GM10266 (cell line): Measurements from ENCODE around the gene LRCH1.

Experiments used
- DNase-seq: peaks from one replicate; pipeline ENCODE4 v3.0.0; 2012; ENCODE audit errors: extremely low spot score
- TF ChIP-seq, protein P1 (sequence below): IDR thresholded peaks from 2 replicates; pipeline ENCODE4 v1.5.1; 2012; ENCODE audit warnings: mild to moderate bottlenecking, low read depth; ENCODE audit not compliant: control insufficient read depth, insufficient read depth; ENCODE audit errors: missing control alignments

Gene LRCH1

DNA sequence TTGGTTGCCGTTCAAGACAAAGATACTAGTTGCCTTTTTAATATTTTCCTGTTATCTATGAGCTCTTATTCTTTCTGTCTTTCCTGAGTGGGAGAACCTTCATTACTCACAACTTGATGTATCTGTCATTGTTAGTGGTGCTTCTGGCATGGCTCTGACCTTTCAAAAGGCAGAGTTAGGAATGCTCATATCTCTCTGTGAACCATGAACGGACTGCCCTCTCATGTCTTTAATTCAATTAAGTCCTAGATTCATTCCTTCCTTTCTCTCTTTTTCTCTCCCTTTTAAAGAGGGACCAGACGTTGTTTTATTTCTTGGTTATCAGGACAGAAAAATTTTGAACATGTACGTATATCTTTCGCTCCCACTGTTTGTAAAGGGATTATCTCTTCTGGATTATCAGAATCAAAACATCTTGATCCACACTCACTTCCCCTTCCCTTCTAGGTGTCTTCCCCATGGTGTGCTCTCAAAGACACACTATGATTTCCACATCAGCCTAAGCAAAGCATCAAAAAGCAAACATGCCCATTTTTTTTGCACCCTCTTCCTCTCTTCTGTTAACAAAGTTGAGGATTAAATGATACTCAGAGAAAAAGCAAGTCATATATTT lies 90.3 kb downstream of the LRCH1 start:
- TF ChIP-seq, protein P1, sequence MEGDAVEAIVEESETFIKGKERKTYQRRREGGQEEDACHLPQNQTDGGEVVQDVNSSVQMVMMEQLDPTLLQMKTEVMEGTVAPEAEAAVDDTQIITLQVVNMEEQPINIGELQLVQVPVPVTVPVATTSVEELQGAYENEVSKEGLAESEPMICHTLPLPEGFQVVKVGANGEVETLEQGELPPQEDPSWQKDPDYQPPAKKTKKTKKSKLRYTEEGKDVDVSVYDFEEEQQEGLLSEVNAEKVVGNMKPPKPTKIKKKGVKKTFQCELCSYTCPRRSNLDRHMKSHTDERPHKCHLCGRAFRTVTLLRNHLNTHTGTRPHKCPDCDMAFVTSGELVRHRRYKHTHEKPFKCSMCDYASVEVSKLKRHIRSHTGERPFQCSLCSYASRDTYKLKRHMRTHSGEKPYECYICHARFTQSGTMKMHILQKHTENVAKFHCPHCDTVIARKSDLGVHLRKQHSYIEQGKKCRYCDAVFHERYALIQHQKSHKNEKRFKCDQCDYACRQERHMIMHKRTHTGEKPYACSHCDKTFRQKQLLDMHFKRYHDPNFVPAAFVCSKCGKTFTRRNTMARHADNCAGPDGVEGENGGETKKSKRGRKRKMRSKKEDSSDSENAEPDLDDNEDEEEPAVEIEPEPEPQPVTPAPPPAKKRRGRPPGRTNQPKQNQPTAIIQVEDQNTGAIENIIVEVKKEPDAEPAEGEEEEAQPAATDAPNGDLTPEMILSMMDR: no peak

DNA sequence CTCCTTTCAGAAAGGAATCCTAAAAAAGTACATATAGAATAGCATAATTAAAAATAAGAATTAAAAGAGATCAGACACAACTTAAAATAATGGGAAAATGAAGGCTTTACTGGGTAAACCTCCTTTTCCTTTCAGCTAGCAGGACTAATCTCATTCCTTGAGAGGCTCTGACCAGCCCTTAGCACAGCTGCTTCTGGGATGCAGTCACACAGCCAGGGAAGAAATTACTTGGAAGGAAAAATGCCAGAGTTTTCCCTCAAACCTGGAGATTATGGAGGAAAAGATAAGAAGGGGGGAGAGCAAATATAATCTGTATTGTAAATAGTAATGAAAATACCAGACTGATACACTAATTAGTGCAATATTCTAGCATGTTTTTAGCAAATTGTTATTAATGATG lies 91.8 kb downstream of the LRCH1 start:
- TF ChIP-seq, protein P1: no peak
- DNase-seq: no peak

More for the DNA sequence above, 90.3 kb downstream of the LRCH1 start:
- DNase-seq: no peak

DNA sequence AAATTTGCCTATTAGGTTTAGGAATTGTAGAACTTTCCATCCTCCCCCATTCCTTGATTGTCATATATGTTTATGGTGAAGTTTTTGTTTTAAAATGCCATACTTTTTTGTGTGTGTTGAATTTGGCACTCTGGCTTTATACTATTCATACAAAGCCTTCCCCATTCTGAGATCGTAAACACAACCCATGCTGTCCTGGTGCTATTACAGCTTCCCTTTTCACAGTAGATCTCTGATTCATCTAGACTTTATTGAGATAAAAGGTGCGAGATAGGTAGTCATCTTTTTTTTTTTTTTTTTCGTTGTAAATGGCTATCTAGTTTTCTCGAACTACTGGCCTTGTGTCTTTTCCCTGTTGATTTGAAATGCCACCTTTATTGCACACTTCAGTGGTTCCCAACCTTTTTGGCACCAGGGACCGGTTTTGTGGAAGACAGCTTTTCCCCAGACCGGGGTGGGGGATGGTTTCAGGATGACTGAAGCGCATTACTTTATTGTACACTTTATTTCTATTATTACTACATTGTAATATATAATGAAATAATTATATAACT lies 94.6 kb downstream of the LRCH1 start:
- TF ChIP-seq, protein P1: no peak
- DNase-seq: no peak

DNA sequence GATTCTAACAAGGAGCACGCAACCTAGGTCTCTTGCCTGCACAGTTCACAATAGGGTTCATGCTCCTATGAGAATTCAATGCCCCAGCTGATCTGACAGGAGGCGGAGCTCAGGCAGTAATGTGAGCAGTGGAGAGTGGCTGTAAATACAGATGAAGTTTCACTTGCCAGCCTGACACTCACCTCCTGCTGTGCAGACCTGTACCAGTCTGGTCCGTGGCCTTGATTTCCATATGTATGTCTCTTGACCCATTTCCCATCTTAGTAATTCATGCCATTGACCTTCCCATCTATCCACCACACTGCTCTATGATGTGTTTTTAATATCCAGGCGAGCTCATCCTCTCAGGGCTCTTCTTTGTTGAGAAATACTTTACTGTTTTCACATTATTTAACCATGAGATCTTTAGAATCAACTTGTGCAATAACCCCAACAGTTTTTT lies 95.2 kb downstream of the LRCH1 start:
- no peak for DNase-seq
- TF ChIP-seq, protein P1: no peak

DNA sequence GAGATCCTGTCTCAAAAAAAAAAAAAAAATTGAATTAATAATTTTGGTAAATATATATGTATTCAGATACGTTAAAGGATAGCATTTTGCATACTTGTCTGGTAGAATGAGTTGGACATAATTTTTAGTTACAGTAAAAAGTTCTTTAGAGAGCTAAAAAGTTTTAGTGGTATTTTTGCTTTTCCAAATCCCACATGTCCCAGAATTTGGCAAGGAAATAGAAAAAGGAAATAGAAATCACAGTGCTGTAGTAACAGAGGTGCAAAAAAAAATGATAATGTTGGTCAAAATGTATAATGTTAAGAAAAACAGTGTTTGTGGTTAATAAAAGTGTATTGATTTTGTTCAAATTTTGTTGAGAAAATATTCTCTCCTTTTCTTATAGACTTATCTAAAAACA lies 96.8 kb downstream of the LRCH1 start:
- DNase-seq: no peak
- TF ChIP-seq, protein P1: no peak

DNA sequence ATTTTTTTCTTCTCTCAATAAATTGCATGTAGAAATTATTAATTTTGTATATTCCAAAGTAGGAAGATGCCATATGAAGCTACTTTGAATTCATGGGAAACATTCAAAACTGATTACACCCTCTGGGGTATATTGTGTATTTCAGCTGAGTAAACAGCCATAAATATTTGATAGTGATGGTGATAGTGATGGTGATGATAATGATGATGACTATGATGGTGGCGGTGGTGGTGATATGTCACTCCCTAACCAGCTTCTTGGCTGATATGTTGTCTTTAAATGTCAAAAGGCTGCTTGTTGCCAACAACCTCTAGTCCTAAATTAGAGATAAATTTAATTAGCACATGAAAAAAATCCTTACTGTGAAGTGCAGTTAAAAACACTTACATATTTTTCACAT lies 102.0 kb downstream of the LRCH1 start:
- no peak for DNase-seq

More for the DNA sequence above, 102.0 kb downstream of the LRCH1 start:
- TF ChIP-seq, protein P1: no peak
